Lung (tissue), 12 donors: ENCODE data around the gene ZKSCAN4. TPM values are rescaled to one million over a fixed set of nuclear protein-coding genes. Genes with fewer than 3 reads are reported as not detected.

Experiments
- ATAC-seq: fragments of 200-7000 bp; cut with Tn5 transposase; one replicate; pipeline ENCODE4 v1.9.1; 2020; ENCODE audit warnings: moderate number of reproducible peaks; ENCODE audit not compliant: insufficient read depth, low FRiP score
- DNase-seq, 3 donors: peaks; one replicate each; pipeline ENCODE4 v3.0.0-alpha.2; 2013 to 2017
- H3K27ac ChIP-seq, 2 donors: one replicate each; pipeline ENCODE4 v1.5.1; 2013; ENCODE audit warnings: mild to moderate bottlenecking in 2 of 2, moderate library complexity in 2 of 2, control low read depth in 1 of 2, inconsistent platforms in 1 of 2, low read depth in 1 of 2, low read length in 1 of 2
- H3K27me3 ChIP-seq, 3 donors: one replicate each; pipeline ENCODE4 v1.5.1; 2013; ENCODE audit warnings: low read length in 2 of 3; ENCODE audit not compliant: control insufficient read depth in 3 of 3, insufficient read depth in 3 of 3
- H3K36me3 ChIP-seq, 4 donors: one replicate each; pipeline ENCODE4 v1.5.1; 2013; ENCODE audit warnings: low read length in 4 of 4, mild to moderate bottlenecking in 1 of 4, moderate library complexity in 1 of 4; ENCODE audit not compliant: control insufficient read depth in 4 of 4, insufficient read depth in 4 of 4
- H3K4me1 ChIP-seq, 5 donors: one replicate each; pipeline ENCODE4 v1.5.1; 2013; ENCODE audit warnings: low read length in 5 of 5, mild to moderate bottlenecking in 2 of 5, moderate library complexity in 1 of 5; ENCODE audit not compliant: control insufficient read depth in 5 of 5, insufficient read depth in 5 of 5
- H3K4me3 ChIP-seq: one replicate; pipeline ENCODE4 v1.5.1; 2013; ENCODE audit warnings: mild to moderate bottlenecking, control low read depth, moderate library complexity
- H3K9ac ChIP-seq, 2 donors: one replicate each; pipeline ENCODE4 v1.5.1; 2013; ENCODE audit warnings: low read length in 2 of 2, control low read depth in 1 of 2; ENCODE audit not compliant: insufficient read depth in 1 of 2
- H3K9me3 ChIP-seq, 4 donors: one replicate each; pipeline ENCODE4 v1.5.1; 2013; ENCODE audit warnings: low read length in 3 of 4, mild to moderate bottlenecking in 1 of 4, moderate library complexity in 1 of 4; ENCODE audit not compliant: control insufficient read depth in 4 of 4, insufficient read depth in 3 of 4
- CTCF ChIP-seq: IDR thresholded peaks from 2 replicates; pipeline ENCODE4 v1.5.1; 2012; ENCODE audit warnings: mild to moderate bottlenecking; ENCODE audit errors: control extremely low read depth, extremely low read depth
- WGBS, 2 donors: extraction: QIAGEN DNeasy Blood & Tissue Kit; methylation state at CpG; one replicate each; pipeline ENCODE4 v1.1.7; 2013; 5-methylcytosine and 5-hydroxymethylcytosine counted together
- polyA plus RNA-seq, 2 donors: library from polyadenylated mRNA; stranded (reverse); fragments of 200-250 nt; gene quantifications; one replicate each; pipeline ENCODE4 v1.2.1, GENCODE V29; 2013
- total RNA-seq, 2 donors: library from RNA; depleted of rRNA in 1 of 2; stranded (reverse); fragments of >200 nt in 1 of 2; gene quantifications; one replicate each; pipeline ENCODE4 v1.2.1, GENCODE V29; 2014 to 2021
- donor health status: control.
- donor health status: control.
- donor health status: Bipolar disorder and iron deficiency.
- donor health status: healthy.
- donor health status: DM: yes; HTN: yes; CAD: no.

ZKSCAN4 gene
- total and polyA plus RNA-seq, 4 donors = 2.3 to 8.2 (median 4.2) TPM

GRCh38 chr6:28291573-28291972, 39.5 kb upstream of the ZKSCAN4 start:
- Histone ChIP-seq H3K27me3 (no peaks in the 10 kb centered on the region), H3K27ac (no peak overlapping the region), H3K9ac (no peak overlapping the region), H3K9me3 (no peaks in the 10 kb centered on the region), H3K4me1 (no peaks in the 10 kb centered on the region), H3K36me3 (peaks cover 5 to 22% (median 13%) of the 10 kb centered on the region in 4 donors), H3K4me3 (no peak overlapping the region)
- DNase-seq (no peak), ATAC-seq (no peak)
- no peak for TF ChIP-seq CTCF

DNA sequence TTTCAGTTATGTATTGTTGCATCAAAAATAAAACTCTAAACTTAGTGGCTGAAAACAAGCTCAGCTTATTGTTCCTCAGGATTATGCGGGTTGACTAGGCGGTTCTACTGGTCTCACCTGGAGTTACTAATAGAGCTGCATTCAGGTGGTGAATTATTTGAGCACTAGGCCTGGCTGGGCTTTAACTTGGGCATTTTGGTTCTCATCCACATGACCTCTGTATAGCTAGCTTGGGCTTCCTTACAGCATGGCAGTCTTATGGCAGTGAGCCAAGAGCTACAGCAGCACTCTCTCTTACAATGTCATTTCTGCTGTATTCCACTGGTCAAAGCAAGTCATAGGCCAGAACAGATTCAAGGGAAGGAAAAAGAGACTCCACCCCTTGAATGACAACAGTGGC, 30.9 kb upstream of the ZKSCAN4 start:
- H3K4me1 ChIP-seq = peaks cover 0 to 12% (median 5%) of the 10 kb centered on the region in 5 donors
- H3K9ac ChIP-seq = no peak overlapping the region
- H3K9me3 ChIP-seq = peaks cover 0 to 8% (median 0%) of the 10 kb centered on the region in 4 donors
- H3K4me3 ChIP-seq = no peak overlapping the region
- no peaks in the 10 kb centered on the region for H3K27me3 ChIP-seq
- TF ChIP-seq CTCF = no peak
- DNase-seq (no peak), ATAC-seq (no peak)
- 96 to 100% methylated on average over 2 of the region's 2 CpGs for WGBS, 2 donors
- no peak overlapping the region for H3K27ac ChIP-seq
- peaks cover 8 to 20% (median 18%) of the 10 kb centered on the region in 4 donors for H3K36me3 ChIP-seq

GRCh38 chr6:28281288-28282064, 29.4 kb upstream of the ZKSCAN4 start, which contains the start of gene PGBD1:
Gene PGBD1 (plus strand): TSS chr6:28281572. CDS start chr6:28283814, 2,242 bp downstream.
- Histone ChIP-seq H3K4me3 (peak within 1 kb of the TSS; percentile 69), H3K27ac (peak within 1 kb of the TSS; percentile 32 to 57), H3K4me1 (peaks cover 0 to 12% (median 5%) of the 10 kb centered on the region in 5 donors), H3K9ac (peak within 1 kb of the TSS; percentile 53 to 86), H3K27me3 (no peaks in the 10 kb centered on the region), H3K36me3 (peaks cover 12 to 22% (median 17%) of the 10 kb centered on the region in 4 donors), H3K9me3 (peaks cover 0 to 8% (median 0%) of the 10 kb centered on the region in 4 donors)
- DNase-seq = peak; percentile 76 to 84 (median 82)
- peak; percentile 90 for ATAC-seq
- no peak for TF ChIP-seq CTCF
- WGBS, 2 donors = 0 to 1% methylated on average over 50 of the region's 50 CpGs
